MCF 10A (cell line): ENCODE measurements around the gene ARMCX1. TPM values are rescaled to one million over a fixed set of nuclear protein-coding genes. Genes with fewer than 3 reads are reported as not detected.
"Not testable (repeated sequence)": the region's sequence is repeated elsewhere in the genome, so short reads cannot be mapped to it uniquely, and the experiment has no call there.

Source experiments
- BruUV-seq: library from RNA; stranded (reverse); fragments of 400-500 nt; replicated peaks from 2 replicates; lab custom pipeline; 2021; lab: Mats Ljungman, UMichigan
- CTCF ChIA-PET: fragments of 300-600 bp; sonication (Branson Sonifier 250); formaldehyde crosslinking; extraction: SDS; loops from one replicate; lab custom pipeline; 2021; ENCODE audit warnings: antibody characterized with exemption, inconsistent platforms; lab: Yijun Ruan, JAX
- POLR2A ChIA-PET: fragments of 300-600, 350-650 bp; sonication (Branson Sonifier 250); formaldehyde crosslinking; extraction: SDS; loops from one replicate; lab custom pipeline; 2020; ENCODE audit warnings: antibody characterized with exemption, inconsistent platforms; lab: Yijun Ruan, JAX
- DNase-seq: peaks from one replicate; pipeline ENCODE4 v3.0.0-alpha.2; 2018; ENCODE audit not compliant: unreplicated experiment
- H3K27ac Mint-ChIP-seq: one replicate; pipeline ENCODE4 v1.8.0; 2022; ENCODE audit warnings: mild to moderate bottlenecking, low read depth, mixed read lengths; ENCODE audit not compliant: unreplicated experiment
- H3K27me3 Mint-ChIP-seq: one replicate; pipeline ENCODE4 v1.8.0; 2022; ENCODE audit warnings: mixed read lengths; ENCODE audit not compliant: insufficient read depth, unreplicated experiment
- H3K36me3 Mint-ChIP-seq: one replicate; pipeline ENCODE4 v1.8.0; 2022; ENCODE audit warnings: mild to moderate bottlenecking, moderate library complexity, mixed read lengths; ENCODE audit not compliant: insufficient read depth, unreplicated experiment
- H3K4me1 Mint-ChIP-seq: one replicate; pipeline ENCODE4 v1.8.0; 2022; ENCODE audit warnings: mixed read lengths; ENCODE audit not compliant: insufficient read depth, unreplicated experiment
- H3K4me3 Mint-ChIP-seq: one replicate; pipeline ENCODE4 v1.8.0; 2022; ENCODE audit warnings: mild to moderate bottlenecking, moderate library complexity, mixed read lengths; ENCODE audit not compliant: unreplicated experiment
- H3K9me3 Mint-ChIP-seq: one replicate; pipeline ENCODE4 v1.8.0; 2022; ENCODE audit warnings: mixed read lengths; ENCODE audit not compliant: unreplicated experiment
- intact Hi-C: fragments of 100-400 bp; cut with micrococcal nuclease; formaldehyde crosslinking; loops from 2 replicates; pipeline ENCODE4 v1.14.1; 2022
- total RNA-seq: library from RNA; stranded (reverse); gene quantifications from 2 replicates; pipeline ENCODE4 v1.2.3, GENCODE V29; 2022
- TF ChIP-seq, protein P1 (sequence below): fragments of 200-600 bp; IDR thresholded peaks from one replicate; pipeline ENCODE4 v1.8.0; 2022; ENCODE audit warnings: antibody characterized with exemption, mild to moderate bottlenecking; ENCODE audit not compliant: unreplicated experiment

Gene ARMCX1
- total RNA-seq, 1 experiment from 2014 or later: not detected

DNA sequence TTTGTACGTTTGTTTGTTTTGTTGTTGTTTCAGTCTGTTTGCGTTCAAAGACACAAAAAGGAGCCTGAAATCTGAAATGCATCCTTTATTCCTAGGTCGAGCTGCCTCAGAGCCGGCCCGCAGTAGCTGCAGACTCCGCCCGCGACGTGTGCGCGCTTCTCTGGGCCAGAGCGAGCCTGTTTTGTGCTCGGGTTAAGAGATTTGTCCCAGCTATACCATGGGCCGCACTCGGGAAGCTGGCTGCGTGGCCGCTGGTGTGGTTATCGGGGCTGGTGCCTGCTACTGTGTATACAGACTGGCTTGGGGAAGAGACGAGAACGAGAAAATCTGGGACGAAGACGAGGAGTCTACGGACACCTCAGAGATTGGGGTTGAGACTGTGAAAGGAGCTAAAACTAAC lies 2.4 kb downstream of the ARMCX1 start:
- no peak for DNase-seq
- Mint-ChIP-seq H3K4me3 (no peak overlapping the region), H3K27ac (no peak overlapping the region), H3K27me3 (peaks cover 29% of the 10 kb centered on the region), H3K36me3 (no peaks in the 10 kb centered on the region), H3K4me1 (no peaks in the 10 kb centered on the region), H3K9me3 (no peaks in the 10 kb centered on the region)
- intact Hi-C loops: no loop called here
- ChIA-PET POLR2A (no interaction called here), CTCF (no interaction called here)
- BruUV-seq: no TSS peak
- TF ChIP-seq, protein P1, sequence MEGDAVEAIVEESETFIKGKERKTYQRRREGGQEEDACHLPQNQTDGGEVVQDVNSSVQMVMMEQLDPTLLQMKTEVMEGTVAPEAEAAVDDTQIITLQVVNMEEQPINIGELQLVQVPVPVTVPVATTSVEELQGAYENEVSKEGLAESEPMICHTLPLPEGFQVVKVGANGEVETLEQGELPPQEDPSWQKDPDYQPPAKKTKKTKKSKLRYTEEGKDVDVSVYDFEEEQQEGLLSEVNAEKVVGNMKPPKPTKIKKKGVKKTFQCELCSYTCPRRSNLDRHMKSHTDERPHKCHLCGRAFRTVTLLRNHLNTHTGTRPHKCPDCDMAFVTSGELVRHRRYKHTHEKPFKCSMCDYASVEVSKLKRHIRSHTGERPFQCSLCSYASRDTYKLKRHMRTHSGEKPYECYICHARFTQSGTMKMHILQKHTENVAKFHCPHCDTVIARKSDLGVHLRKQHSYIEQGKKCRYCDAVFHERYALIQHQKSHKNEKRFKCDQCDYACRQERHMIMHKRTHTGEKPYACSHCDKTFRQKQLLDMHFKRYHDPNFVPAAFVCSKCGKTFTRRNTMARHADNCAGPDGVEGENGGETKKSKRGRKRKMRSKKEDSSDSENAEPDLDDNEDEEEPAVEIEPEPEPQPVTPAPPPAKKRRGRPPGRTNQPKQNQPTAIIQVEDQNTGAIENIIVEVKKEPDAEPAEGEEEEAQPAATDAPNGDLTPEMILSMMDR: no peak

DNA sequence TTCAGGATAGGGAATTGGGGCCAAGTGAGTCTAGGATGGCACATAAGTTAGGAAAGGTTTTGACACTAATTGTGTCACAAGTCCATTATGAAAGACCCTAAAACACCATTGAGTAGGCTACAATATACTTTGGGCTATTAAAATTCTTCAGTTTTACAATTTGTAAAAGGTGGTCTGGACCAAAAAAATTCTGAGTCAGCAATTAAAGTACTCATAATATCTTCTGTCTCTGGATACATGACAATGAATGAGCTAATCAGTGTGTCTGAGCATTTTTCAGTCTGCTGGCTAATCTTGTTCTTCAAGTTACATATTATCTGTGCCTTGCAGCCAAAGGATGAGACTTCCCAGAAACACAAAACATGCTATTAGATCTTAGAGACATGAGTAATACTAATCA lies 14.3 kb downstream of the ARMCX1 start:
- BruUV-seq: no TSS peak
- Mint-ChIP-seq H3K27me3 (peaks cover 47% of the 10 kb centered on the region), H3K4me3 (no peak overlapping the region), H3K27ac (no peak overlapping the region), H3K36me3 (no peaks in the 10 kb centered on the region), H3K4me1 (no peaks in the 10 kb centered on the region), H3K9me3 (no peaks in the 10 kb centered on the region)
- TF ChIP-seq, protein P1: no peak
- intact Hi-C loops: no loop called here
- ChIA-PET CTCF (no interaction called here), POLR2A (no interaction called here)
- DNase-seq: no peak

DNA sequence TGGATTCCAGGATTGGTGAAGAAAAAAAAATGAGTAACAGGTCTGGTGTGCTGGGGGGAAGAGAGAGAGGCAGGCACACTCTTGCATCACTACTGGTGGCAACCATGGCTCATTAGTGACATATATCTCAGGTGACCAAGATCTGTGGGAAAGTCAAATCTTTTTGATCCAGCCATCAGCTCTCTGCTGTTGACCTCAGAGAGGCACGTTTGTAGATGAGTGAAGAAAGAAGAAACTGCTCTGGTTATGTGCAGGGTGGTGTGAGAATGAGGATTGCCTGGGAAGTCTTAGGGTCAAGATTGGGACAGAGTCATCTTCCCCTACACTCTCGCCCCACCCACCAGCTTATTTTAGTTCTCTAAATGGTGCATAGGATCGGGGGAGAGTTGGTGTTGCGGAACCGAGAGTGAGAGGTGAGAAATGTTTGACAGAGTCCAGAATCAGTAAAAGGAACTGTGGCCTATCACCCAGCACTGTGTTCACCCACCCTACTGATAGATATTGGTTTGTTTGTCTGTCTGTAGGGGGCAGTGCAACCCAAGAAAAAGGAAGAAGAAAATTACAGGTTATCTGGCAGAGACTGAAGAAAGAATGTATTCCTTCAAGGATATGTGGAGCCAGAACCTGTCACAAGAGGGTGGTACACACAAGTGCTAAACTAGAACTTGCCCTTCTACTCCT lies 45.5 kb downstream of the ARMCX1 start:
- Mint-ChIP-seq H3K4me3 (no peak overlapping the region), H3K27me3 (peaks cover 44% of the 10 kb centered on the region), H3K9me3 (no peaks in the 10 kb centered on the region), H3K4me1 (no peaks in the 10 kb centered on the region), H3K27ac (no peak overlapping the region), H3K36me3 (no peaks in the 10 kb centered on the region)
- TF ChIP-seq, protein P1: peak; percentile 65
- peak; percentile 71 for DNase-seq
- no TSS peak for BruUV-seq
- POLR2A ChIA-PET: interaction anchor here (0.6 kb wide), 1 partner anchor 1069 kb away, joined by 3 read pairs; no protein-coding TSS in a partner anchor
- intact Hi-C loops: loop anchor here (5.0 kb wide), 4 partner anchors 161 to 491 kb away; no protein-coding TSS in a partner anchor
- CTCF ChIA-PET: interaction anchor here (0.6 to 1.9 kb wide), 8 partner anchors 9 to 208 kb away, joined by 3 to 10 read pairs (median 4); no protein-coding TSS in a partner anchor

DNA sequence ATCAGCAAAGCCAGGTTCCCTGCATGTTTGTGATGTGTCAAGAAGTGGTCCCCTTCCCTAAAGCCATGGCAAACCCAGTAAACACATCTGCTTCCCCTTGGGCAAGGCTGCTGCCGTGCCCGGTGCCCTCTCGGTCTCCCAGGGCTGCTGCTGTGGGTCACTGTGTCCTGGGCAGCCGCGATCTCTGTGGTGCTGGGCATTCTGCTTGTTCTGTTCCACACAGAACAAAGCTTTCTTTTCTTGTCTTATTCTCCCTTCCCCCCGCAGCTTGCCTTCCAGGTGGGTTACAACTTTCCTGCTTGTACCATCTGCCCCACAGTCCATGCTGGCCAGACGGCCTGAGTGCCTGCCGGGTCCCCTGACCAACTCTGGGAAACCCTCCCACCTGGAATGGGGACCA lies 49.2 kb downstream of the ARMCX1 start:
- CTCF ChIA-PET, H3K9me3 Mint-ChIP-seq, H3K36me3 Mint-ChIP-seq, H3K4me3 Mint-ChIP-seq, BruUV-seq, DNase-seq, POLR2A ChIA-PET, H3K4me1 Mint-ChIP-seq, H3K27ac Mint-ChIP-seq: not testable (repeated sequence)
- intact Hi-C loops: loop anchor here (5.0 kb wide), 4 partner anchors 158 to 488 kb away; no protein-coding TSS in a partner anchor
- H3K27me3 Mint-ChIP-seq: peaks cover 57% of the 10 kb centered on the region
